HL-60 (cell line): ENCODE data around the gene FARS2.

Experiments used
- DNase-seq, 2 experiments: peaks; one replicate each; pipeline ENCODE4 v3.0.0-alpha.2; 2010 to 2020; ENCODE audit warnings: low read depth in 1 of 2, low spot score in 1 of 2
- H3K27ac ChIP-seq: fragments of 250-450 bp; sonication (Bioruptor Pico); replicated peaks from 2 replicates; pipeline ENCODE4 v1.5.1; 2020; ENCODE audit warnings: mild to moderate bottlenecking, moderate library complexity
- H3K27me3 ChIP-seq: fragments of 250-450 bp; sonication (Bioruptor Pico); 2 replicates; pipeline ENCODE4 v1.5.1; 2021; ENCODE audit warnings: mild to moderate bottlenecking, moderate library complexity; ENCODE audit not compliant: insufficient read depth, poor library complexity, severe bottlenecking
- H3K4me3 ChIP-seq: replicated peaks from 2 replicates; pipeline ENCODE4 v1.5.1; 2011; ENCODE audit warnings: mild to moderate bottlenecking, control low read depth, low read length; ENCODE audit not compliant: insufficient read depth
- CTCF ChIP-seq: IDR thresholded peaks from one replicate; pipeline ENCODE4 v1.5.1; 2011; ENCODE audit warnings: low read length, control low read depth, inconsistent platforms; ENCODE audit not compliant: insufficient read depth
- GABPA ChIP-seq: IDR thresholded peaks from 2 replicates; pipeline ENCODE4 v1.6.1; 2012; ENCODE audit warnings: low read depth
- POLR2AphosphoS5 ChIP-seq: IDR thresholded peaks from 2 replicates; pipeline ENCODE4 v1.6.1; 2012; ENCODE audit warnings: low read depth
- SPI1 ChIP-seq: IDR thresholded peaks from 2 replicates; pipeline ENCODE4 v1.6.1; 2012; ENCODE audit warnings: low read depth, mild to moderate bottlenecking, borderline replicate concordance
- TF ChIP-seq, protein P1 (sequence below): IDR thresholded peaks from 2 replicates; pipeline ENCODE4 v1.6.1; 2012; ENCODE audit warnings: low read depth; ENCODE audit not compliant: insufficient replicate concordance

The FARS2 gene

DNA sequence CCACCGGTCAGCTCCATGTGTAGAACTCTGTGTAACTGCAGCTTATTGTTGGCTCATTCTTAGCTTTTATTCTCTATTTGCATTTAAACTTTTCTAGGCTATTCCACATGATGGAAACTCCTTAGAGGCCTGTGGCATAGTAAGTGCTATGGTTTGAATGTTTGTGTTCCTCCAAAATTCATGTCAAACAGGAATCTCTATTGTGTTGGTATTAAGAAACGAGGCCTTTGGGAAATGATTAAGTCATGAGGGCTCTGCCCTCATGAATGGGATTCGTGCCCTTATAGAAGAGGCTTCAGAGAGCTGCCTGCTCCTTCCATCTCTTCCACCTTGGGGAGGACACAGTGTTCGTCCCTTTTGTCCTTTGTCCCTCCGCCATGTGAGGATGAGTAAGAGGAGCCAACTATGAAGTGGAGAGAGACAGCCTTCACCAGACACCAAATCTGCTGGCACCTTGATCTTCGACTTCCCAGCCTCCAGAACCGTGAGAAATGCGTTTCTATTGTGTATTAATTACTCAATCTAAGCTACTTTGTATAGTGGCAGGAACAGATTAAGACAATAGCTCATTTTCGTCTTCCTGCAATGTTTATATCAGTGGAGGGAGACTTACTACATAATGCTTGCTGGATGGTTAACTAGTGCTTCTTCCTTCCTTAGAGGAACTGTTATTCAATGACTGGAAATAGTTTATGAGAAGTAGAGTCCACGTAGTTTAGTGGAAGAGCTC is 361.1 kb downstream of the FARS2 start:
- TF ChIP-seq SPI1 (no peak), POLR2AphosphoS5 (no peak), GABPA (no peak), CTCF (no peak)
- TF ChIP-seq, protein P1, sequence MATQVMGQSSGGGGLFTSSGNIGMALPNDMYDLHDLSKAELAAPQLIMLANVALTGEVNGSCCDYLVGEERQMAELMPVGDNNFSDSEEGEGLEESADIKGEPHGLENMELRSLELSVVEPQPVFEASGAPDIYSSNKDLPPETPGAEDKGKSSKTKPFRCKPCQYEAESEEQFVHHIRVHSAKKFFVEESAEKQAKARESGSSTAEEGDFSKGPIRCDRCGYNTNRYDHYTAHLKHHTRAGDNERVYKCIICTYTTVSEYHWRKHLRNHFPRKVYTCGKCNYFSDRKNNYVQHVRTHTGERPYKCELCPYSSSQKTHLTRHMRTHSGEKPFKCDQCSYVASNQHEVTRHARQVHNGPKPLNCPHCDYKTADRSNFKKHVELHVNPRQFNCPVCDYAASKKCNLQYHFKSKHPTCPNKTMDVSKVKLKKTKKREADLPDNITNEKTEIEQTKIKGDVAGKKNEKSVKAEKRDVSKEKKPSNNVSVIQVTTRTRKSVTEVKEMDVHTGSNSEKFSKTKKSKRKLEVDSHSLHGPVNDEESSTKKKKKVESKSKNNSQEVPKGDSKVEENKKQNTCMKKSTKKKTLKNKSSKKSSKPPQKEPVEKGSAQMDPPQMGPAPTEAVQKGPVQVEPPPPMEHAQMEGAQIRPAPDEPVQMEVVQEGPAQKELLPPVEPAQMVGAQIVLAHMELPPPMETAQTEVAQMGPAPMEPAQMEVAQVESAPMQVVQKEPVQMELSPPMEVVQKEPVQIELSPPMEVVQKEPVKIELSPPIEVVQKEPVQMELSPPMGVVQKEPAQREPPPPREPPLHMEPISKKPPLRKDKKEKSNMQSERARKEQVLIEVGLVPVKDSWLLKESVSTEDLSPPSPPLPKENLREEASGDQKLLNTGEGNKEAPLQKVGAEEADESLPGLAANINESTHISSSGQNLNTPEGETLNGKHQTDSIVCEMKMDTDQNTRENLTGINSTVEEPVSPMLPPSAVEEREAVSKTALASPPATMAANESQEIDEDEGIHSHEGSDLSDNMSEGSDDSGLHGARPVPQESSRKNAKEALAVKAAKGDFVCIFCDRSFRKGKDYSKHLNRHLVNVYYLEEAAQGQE, result no peak
- Histone ChIP-seq H3K27ac (no peak overlapping the region), H3K27me3 (no peaks in the 10 kb centered on the region), H3K4me3 (no peak overlapping the region)
- DNase-seq, result no peak

GRCh38 chr6:5623769-5624168 is 362.5 kb downstream of the FARS2 start:
- DNase-seq, result no peak
- no peak for TF ChIP-seq CTCF
- no peak for TF ChIP-seq SPI1
- TF ChIP-seq POLR2AphosphoS5, result no peak
- no peak for TF ChIP-seq GABPA
- TF ChIP-seq, protein P1, result no peak
- H3K4me3 ChIP-seq, result no peak overlapping the region
- no peak overlapping the region for H3K27ac ChIP-seq
- no peaks in the 10 kb centered on the region for H3K27me3 ChIP-seq

GRCh38 chr6:5624256-5624655 is 362.9 kb downstream of the FARS2 start:
- Histone ChIP-seq H3K4me3 (no peak overlapping the region), H3K27ac (no peak overlapping the region), H3K27me3 (no peaks in the 10 kb centered on the region)
- no peak for DNase-seq
- no peak for TF ChIP-seq SPI1
- no peak for TF ChIP-seq GABPA
- no peak for TF ChIP-seq CTCF
- no peak for TF ChIP-seq POLR2AphosphoS5
- TF ChIP-seq, protein P1, result no peak
